Measurements from ENCODE around the gene PCDHA10.

- TF ChIP-seq PATZ1 (CRISPR knock-in tag; IDR thresholded peaks at IDR 0.05; ENCODE audit: borderline replicate concordance) (no peak), ISL1 (CRISPR knock-in tag; IDR thresholded peaks at IDR 0.05) (no peak), CREB5 (CRISPR knock-in tag; IDR thresholded peaks at IDR 0.05; ENCODE audit: low read depth) (no peak), CSRNP3 (CRISPR knock-in tag; IDR thresholded peaks at IDR 0.05) (no peak), TCF4 (CRISPR knock-in tag; IDR thresholded peaks at IDR 0.05; ENCODE audit: borderline replicate concordance) (no peak), BACH2 (CRISPR knock-in tag; IDR thresholded peaks at IDR 0.05; ENCODE audit: borderline replicate concordance) (no peak), ZFP30 (CRISPR knock-in tag; IDR thresholded peaks at IDR 0.05) (no peak), ZFP3 (CRISPR knock-in tag; IDR thresholded peaks at IDR 0.05) (no peak), GLIS3 (CRISPR knock-in tag; IDR thresholded peaks at IDR 0.05) (no peak), RARB (CRISPR knock-in tag; IDR thresholded peaks at IDR 0.05) (no peak), ESRRG (CRISPR knock-in tag; IDR thresholded peaks at IDR 0.05) (no peak), CSDC2 (CRISPR knock-in tag; IDR thresholded peaks at IDR 0.05) (no peak)
Observed at GRCh38 chr5:140877262-140877581, 21.5 kb downstream of the PCDHA10 start.
